ENCODE measurements around the gene RRP1B. TPM values are rescaled to one million over a fixed set of nuclear protein-coding genes. Genes with fewer than 3 reads are reported as not detected.
"Not testable (repeated sequence)": the region's sequence is repeated elsewhere in the genome, so short reads cannot be mapped to it uniquely, and the experiment has no call there.

RRP1B gene
- total RNA-seq, 3 donors from 2014 or later, result 17.1 to 22.6 (median 22.1) TPM

DNA sequence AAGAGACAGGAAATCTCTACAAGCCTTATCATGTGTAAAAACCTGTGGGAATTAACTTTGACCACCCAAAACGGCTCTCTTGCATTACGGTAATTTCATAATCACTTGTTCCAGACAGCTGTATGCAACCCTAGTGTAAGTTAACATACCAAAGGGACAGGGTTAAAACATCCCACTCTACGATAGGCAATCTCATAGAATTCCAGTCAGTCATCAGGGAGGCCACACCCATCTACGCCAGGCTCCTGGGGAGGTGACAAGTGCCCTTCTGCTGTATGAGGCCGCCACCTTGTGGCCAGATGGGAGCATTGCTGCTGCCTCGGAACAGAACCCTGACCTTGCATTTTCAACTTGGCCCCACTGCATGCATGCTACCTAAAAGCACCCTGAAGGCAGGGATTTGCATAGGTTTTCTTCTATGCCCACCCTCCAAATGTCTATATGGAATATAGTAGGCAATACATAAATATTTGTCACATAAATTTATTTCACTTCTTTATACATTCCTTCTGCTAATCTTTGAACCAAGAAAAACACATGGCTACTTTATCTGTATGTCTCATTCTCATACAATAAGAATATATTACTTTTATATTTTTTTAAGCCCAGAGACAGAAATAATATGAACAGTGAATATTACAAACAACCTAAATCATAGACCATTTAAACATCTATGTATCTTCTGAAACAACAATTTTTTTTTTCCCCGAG is 12.7 kb upstream of the RRP1B start:
- intact Hi-C loops (cut with DNase I; ENCODE audit: low total_unique reads), result no loop called here
- no peaks in the 10 kb centered on the region for H3K36me3 ChIP-seq
- no peak overlapping the region for H3K27ac ChIP-seq
- H3K4me3 ChIP-seq, result no peak overlapping the region
- peak; percentile 88 to 89 for DNase-seq (ENCODE audit: low spot score in 2 of 2)
- H3K9me3 ChIP-seq, result no peaks in the 10 kb centered on the region
- no peaks in the 10 kb centered on the region for H3K4me1 ChIP-seq
- TF ChIP-seq POLR2AphosphoS5 (IDR thresholded peaks at IDR 0.05) (peak; percentile 69 to 88 (median 85)), POLR2A (IDR thresholded peaks at IDR 0.05) (no peak)
- TF ChIP-seq, protein P1, sequence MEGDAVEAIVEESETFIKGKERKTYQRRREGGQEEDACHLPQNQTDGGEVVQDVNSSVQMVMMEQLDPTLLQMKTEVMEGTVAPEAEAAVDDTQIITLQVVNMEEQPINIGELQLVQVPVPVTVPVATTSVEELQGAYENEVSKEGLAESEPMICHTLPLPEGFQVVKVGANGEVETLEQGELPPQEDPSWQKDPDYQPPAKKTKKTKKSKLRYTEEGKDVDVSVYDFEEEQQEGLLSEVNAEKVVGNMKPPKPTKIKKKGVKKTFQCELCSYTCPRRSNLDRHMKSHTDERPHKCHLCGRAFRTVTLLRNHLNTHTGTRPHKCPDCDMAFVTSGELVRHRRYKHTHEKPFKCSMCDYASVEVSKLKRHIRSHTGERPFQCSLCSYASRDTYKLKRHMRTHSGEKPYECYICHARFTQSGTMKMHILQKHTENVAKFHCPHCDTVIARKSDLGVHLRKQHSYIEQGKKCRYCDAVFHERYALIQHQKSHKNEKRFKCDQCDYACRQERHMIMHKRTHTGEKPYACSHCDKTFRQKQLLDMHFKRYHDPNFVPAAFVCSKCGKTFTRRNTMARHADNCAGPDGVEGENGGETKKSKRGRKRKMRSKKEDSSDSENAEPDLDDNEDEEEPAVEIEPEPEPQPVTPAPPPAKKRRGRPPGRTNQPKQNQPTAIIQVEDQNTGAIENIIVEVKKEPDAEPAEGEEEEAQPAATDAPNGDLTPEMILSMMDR (IDR thresholded peaks at IDR 0.05), result peak; percentile 99
- H3K27me3 ChIP-seq, result no peaks in the 10 kb centered on the region

DNA sequence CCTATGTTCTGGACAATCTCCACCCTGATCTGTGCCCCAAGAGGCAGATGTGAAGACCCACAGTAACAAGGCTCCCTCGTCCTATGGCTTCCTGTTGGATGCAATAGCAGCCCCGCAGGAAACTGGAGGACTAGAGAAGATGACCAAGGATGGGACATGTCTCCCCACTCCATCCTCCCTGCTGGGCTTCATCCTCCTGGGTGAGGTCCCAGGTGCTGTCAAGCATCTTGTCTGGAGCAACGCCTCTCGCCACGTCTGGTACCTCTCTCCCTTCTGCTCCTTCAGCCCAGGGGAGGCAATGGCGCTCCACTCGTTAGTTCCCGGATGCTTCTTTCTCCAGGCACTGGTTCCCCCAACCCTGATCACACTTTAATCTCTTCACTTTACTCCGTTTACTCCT is 11.2 kb upstream of the RRP1B start:
- no peaks in the 10 kb centered on the region for H3K36me3 ChIP-seq
- no peak for TF ChIP-seq POLR2AphosphoS5 (IDR thresholded peaks at IDR 0.05)
- TF ChIP-seq POLR2A (IDR thresholded peaks at IDR 0.05), result no peak
- TF ChIP-seq, protein P1 (IDR thresholded peaks at IDR 0.05), result no peak
- no peak for DNase-seq (ENCODE audit: low spot score in 2 of 2)
- H3K27me3 ChIP-seq, result no peaks in the 10 kb centered on the region
- no peaks in the 10 kb centered on the region for H3K4me1 ChIP-seq
- intact Hi-C loops (cut with DNase I; ENCODE audit: low total_unique reads), result no loop called here
- H3K4me3 ChIP-seq, result no peak overlapping the region
- no peaks in the 10 kb centered on the region for H3K9me3 ChIP-seq
- H3K27ac ChIP-seq, result no peak overlapping the region

DNA sequence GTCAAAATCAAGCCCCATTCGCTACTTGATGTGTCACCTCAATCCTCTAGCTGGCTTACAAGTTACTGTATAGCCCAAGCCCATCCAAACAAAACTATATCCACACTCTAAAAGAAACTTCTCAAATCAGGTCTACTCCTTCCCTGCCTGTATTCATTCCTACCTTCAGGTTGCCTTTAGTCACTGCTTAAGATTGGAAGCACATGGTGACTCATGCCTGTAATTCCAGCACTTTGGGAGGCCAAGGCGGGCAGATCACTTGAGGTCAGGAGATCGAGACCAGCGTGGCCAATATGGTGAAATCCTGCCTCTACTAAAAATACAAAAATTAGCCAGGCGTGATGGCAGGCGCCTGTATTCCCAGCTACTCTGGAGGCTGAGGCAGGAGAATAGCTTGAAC is 7.4 kb upstream of the RRP1B start:
- H3K4me1 ChIP-seq; H3K36me3 ChIP-seq; H3K4me3 ChIP-seq; H3K27me3 ChIP-seq; intact Hi-C loops (cut with DNase I; ENCODE audit: low total_unique reads); H3K27ac ChIP-seq; H3K9me3 ChIP-seq; DNase-seq (ENCODE audit: low spot score in 2 of 2): not testable (repeated sequence)

DNA sequence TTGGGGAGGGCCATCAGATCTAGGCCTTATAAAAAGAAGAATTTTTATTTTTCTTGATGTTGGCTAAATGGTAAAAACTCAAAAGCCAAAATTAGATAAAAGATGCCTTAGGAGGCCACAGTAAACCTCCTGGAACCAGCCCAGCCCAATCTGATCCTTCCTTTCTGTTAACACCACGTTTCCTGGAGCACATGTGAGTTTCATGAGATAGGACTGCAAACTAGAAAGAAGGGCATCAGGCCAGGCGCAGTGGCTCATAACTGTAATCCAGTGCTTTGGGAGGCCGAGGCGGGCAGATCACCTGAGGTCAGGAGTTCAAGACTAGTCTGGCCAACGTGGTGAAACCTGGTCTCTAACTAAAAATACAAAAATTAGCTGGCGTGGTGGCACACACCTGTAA is 6.7 kb upstream of the RRP1B start:
- intact Hi-C loops (cut with DNase I; ENCODE audit: low total_unique reads), result no loop called here
- H3K4me3 ChIP-seq, result no peak overlapping the region
- H3K4me1 ChIP-seq, result no peaks in the 10 kb centered on the region
- no peak for DNase-seq (ENCODE audit: low spot score in 2 of 2)
- H3K36me3 ChIP-seq, result no peaks in the 10 kb centered on the region
- no peak overlapping the region for H3K27ac ChIP-seq
- no peaks in the 10 kb centered on the region for H3K27me3 ChIP-seq
- no peaks in the 10 kb centered on the region for H3K9me3 ChIP-seq
- TF ChIP-seq POLR2A (IDR thresholded peaks at IDR 0.05) (no peak), POLR2AphosphoS5 (IDR thresholded peaks at IDR 0.05) (no peak)
- TF ChIP-seq, protein P1 (IDR thresholded peaks at IDR 0.05), result no peak

DNA sequence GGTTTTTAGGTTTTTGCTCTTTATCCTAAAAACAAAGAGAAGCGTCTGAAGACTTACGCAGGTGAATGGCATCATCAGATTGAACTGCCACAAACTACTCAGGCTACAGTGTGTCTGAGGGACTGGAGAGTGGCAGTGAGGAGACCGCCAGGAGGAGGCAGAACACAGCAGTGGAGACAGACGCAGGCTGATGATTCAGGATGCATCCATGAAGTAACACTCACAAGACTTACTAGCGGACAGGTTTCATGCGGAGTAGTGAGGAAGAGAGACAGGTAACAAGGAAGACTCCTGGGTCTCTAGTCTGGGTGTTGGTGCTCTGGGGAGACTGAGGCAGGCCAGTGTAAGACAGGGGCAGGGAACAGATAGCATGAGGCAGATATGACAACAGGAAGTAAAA is 5.7 kb upstream of the RRP1B start:
- intact Hi-C loops (cut with DNase I; ENCODE audit: low total_unique reads), result no loop called here
- H3K9me3 ChIP-seq, result no peaks in the 10 kb centered on the region
- no peaks in the 10 kb centered on the region for H3K27me3 ChIP-seq
- H3K4me1 ChIP-seq, result peaks cover 0 to under 1% of the 10 kb centered on the region in 2 donors
- DNase-seq (ENCODE audit: low spot score in 2 of 2), result no peak
- no peak overlapping the region for H3K4me3 ChIP-seq
- H3K27ac ChIP-seq, result no peak overlapping the region
- TF ChIP-seq, protein P1 (IDR thresholded peaks at IDR 0.05), result no peak
- TF ChIP-seq POLR2AphosphoS5 (IDR thresholded peaks at IDR 0.05) (no peak), POLR2A (IDR thresholded peaks at IDR 0.05) (no peak)
- H3K36me3 ChIP-seq, result no peaks in the 10 kb centered on the region
